AG04450 (cell line): Measurements from ENCODE around the gene GALNT11. TPM values are rescaled to one million over a fixed set of nuclear protein-coding genes. Genes with fewer than 3 reads are reported as not detected.

ENCODE experiments used
- CTCF ChIA-PET: fragments of 300-600, 350-600 bp; formaldehyde crosslinking; extraction: SDS; loops from one replicate; lab custom pipeline; 2022; ENCODE audit warnings: antibody characterized with exemption, inconsistent platforms; lab: Charles Lee
- POLR2A ChIA-PET: fragments of 350-600 bp; formaldehyde crosslinking; extraction: SDS; loops from one replicate; lab custom pipeline; 2021; ENCODE audit warnings: antibody characterized with exemption, inconsistent platforms; lab: Yijun Ruan, JAX
- DNase-seq: peaks from one replicate; pipeline ENCODE4 v3.0.0-alpha.2; 2011; ENCODE audit warnings: low read depth, low spot score
- H3K27ac ChIP-seq: one replicate; pipeline ENCODE4 v1.5.1; 2012; ENCODE audit warnings: low read depth, low read length, control low read depth
- H3K27me3 ChIP-seq: one replicate; pipeline ENCODE4 v1.6.0; 2012; ENCODE audit warnings: low read length; ENCODE audit not compliant: control insufficient read depth, insufficient read depth
- H3K4me3 ChIP-seq: 2 replicates; pipeline ENCODE4 v1.5.1; 2011; ENCODE audit warnings: mild to moderate bottlenecking, low read depth, low read length, control low read depth
- H3K9me3 ChIP-seq: 2 replicates; pipeline ENCODE4 v1.5.1; 2012; ENCODE audit warnings: low read length; ENCODE audit not compliant: control insufficient read depth, insufficient read depth
- CTCF ChIP-seq: IDR thresholded peaks from 2 replicates; pipeline ENCODE4 v1.5.1; 2011; ENCODE audit warnings: low read depth, low read length, control low read depth, inconsistent platforms
- polyA plus RNA-seq: library from polyadenylated mRNA; depleted of rRNA; stranded (reverse); fragments of >200 nt; gene quantifications from 2 replicates; pipeline ENCODE4 v1.2.3, GENCODE V29; 2011

GALNT11 gene
- polyA plus RNA-seq, 1 experiment = 37.6 TPM

GRCh38 chr7:152097330-152097729 lies 71.9 kb downstream of the GALNT11 start:
- CTCF ChIA-PET = no interaction called here
- POLR2A ChIA-PET = no interaction called here

GRCh38 chr7:152103066-152103465 lies 77.6 kb downstream of the GALNT11 start:
- POLR2A ChIA-PET = no interaction called here
- Histone ChIP-seq H3K9me3 (no peaks in the 10 kb centered on the region), H3K27me3 (no peaks in the 10 kb centered on the region), H3K27ac (no peak overlapping the region), H3K4me3 (no peak overlapping the region)
- no peak for TF ChIP-seq CTCF
- DNase-seq = no peak
- CTCF ChIA-PET = no interaction called here

More at GRCh38 chr7:152097330-152097729, 71.9 kb downstream of the GALNT11 start:
- no peak overlapping the region for H3K4me3 ChIP-seq
- H3K27me3 ChIP-seq = no peaks in the 10 kb centered on the region
- H3K9me3 ChIP-seq = no peaks in the 10 kb centered on the region
- TF ChIP-seq CTCF = no peak
- no peak overlapping the region for H3K27ac ChIP-seq
- no peak for DNase-seq

- no peak for TF ChIP-seq CTCF
- H3K27ac ChIP-seq = no peak overlapping the region
- CTCF ChIA-PET = interaction anchor here (1.2 kb wide), 1 partner anchor 27 kb away, joined by 3 read pairs; no protein-coding TSS in a partner anchor
- no peak for DNase-seq
- no peaks in the 10 kb centered on the region for H3K27me3 ChIP-seq
- POLR2A ChIA-PET = no interaction called here
- H3K9me3 ChIP-seq = no peaks in the 10 kb centered on the region
- no peak overlapping the region for H3K4me3 ChIP-seq
Measured at GRCh38 chr7:152103691-152104090, 78.2 kb downstream of the GALNT11 start.

GRCh38 chr7:152105205-152105604 lies 79.7 kb downstream of the GALNT11 start:
- ChIA-PET CTCF (no interaction called here), POLR2A (no interaction called here)
- H3K9me3 ChIP-seq = no peaks in the 10 kb centered on the region
- DNase-seq = no peak
- no peaks in the 10 kb centered on the region for H3K27me3 ChIP-seq
- no peak overlapping the region for H3K27ac ChIP-seq
- TF ChIP-seq CTCF = no peak
- H3K4me3 ChIP-seq = no peak overlapping the region

GRCh38 chr7:152106990-152107389 lies 81.5 kb downstream of the GALNT11 start:
- ChIA-PET POLR2A (no interaction called here), CTCF (interaction anchor here (0.6 to 0.8 kb wide), 2 partner anchors 81 to 1230 kb away, joined by 3 read pairs; no protein-coding TSS in a partner anchor)
- DNase-seq = no peak
- H3K27ac ChIP-seq = no peak overlapping the region
- TF ChIP-seq CTCF = no peak
- no peaks in the 10 kb centered on the region for H3K27me3 ChIP-seq
- H3K4me3 ChIP-seq = no peak overlapping the region
- H3K9me3 ChIP-seq = no peaks in the 10 kb centered on the region
